ENCODE data around the gene PSPH. TPM values are rescaled to one million over a fixed set of nuclear protein-coding genes. Genes with fewer than 3 reads are reported as not detected.
"Not testable (repeated sequence)": the region's sequence is repeated elsewhere in the genome, so short reads cannot be mapped to it uniquely, and the experiment has no call there.

The PSPH gene
- total RNA-seq, result 1 to 10 TPM; 3.8 to 9.1 (median 7.2) TPM
- polyA plus RNA-seq, result 1 to 10 TPM; 3.3 to 3.8 TPM

- H3K4me1 ChIP-seq, result peaks cover 14 to 38% (median 18%) of the 10 kb centered on the region in 3 donors
- peaks cover 3 to 15% (median 8%) of the 10 kb centered on the region in 3 donors for H3K36me3 ChIP-seq
- no peaks in the 10 kb centered on the region for H3K9me3 ChIP-seq
- intact Hi-C loops (cut with DNase I), result no loop called here
- peak within 1 kb of the TSS; percentile 58 to 97 (median 80) for H3K4me3 ChIP-seq
- WGBS, 2 donors, result 0% methylated on average over 96 to 97 of the region's 97 CpGs
- peak within 1 kb of the TSS; percentile 62 to 91 (median 82) for H3K27ac ChIP-seq
- H3K27me3 ChIP-seq, result no peaks in the 10 kb centered on the region
- no peak for TF ChIP-seq CTCF (IDR thresholded peaks at IDR 0.05)
- FAIRE-seq (no peak), ATAC-seq (peak; percentile 91 to 98 (median 94)), DNase-seq (peak; percentile 96 to 98 (median 97))
These were observed at the start of gene PSPH, which contains the start of gene CCT6A for GRCh38 chr7:56051339-56052191. PSPH (minus strand) TSS chr7:56051444; CDS start chr7:56021212, 30,232 bp downstream. CCT6A (plus strand) TSS chr7:56051765; CDS start chr7:56051849, 84 bp downstream.

GRCh38 chr7:56099653-56100052 is 48.4 kb upstream of the PSPH start:
- intact Hi-C loops (cut with DNase I), result no loop called here
- TF ChIP-seq CTCF (IDR thresholded peaks at IDR 0.05), result no peak
- Histone ChIP-seq H3K27ac (no peak overlapping the region), H3K4me3 (no peak overlapping the region), H3K27me3 (no peaks in the 10 kb centered on the region), H3K9me3 (no peaks in the 10 kb centered on the region), H3K4me1 (peaks cover 0 to 9% (median 4%) of the 10 kb centered on the region in 3 donors), H3K36me3 (peaks cover 0 to 48% (median 8%) of the 10 kb centered on the region in 3 donors)
- WGBS, 2 donors, result 91 to 95% methylated on average over 3 of the region's 3 CpGs
- FAIRE-seq (no peak), ATAC-seq (no peak), DNase-seq (peak in 1 of 6 donors; percentile 7)

- WGBS, 2 donors, result 86 to 88% methylated on average over 8 of the region's 8 CpGs
- peak overlapping the region in 2 of 4 donors; percentile 62 to 71 for H3K27ac ChIP-seq
- ATAC-seq, result peak in 1 of 4 donors; percentile 5
- DNase-seq, result peak in 2 of 6 donors; percentile 6 to 7
- H3K4me3 ChIP-seq; H3K27me3 ChIP-seq; intact Hi-C loops (cut with DNase I); FAIRE-seq; H3K9me3 ChIP-seq; H3K4me1 ChIP-seq: not testable (repeated sequence)
- H3K36me3 ChIP-seq, result peaks cover 0 to 39% (median 3%) of the 10 kb centered on the region in 3 donors
These were observed 47.2 kb upstream of the PSPH start for GRCh38 chr7:56098187-56099008.

GRCh38 chr7:56097700-56098099 is 46.5 kb upstream of the PSPH start:
- peak overlapping the region in 2 of 4 donors; percentile 62 to 71 for H3K27ac ChIP-seq
- no peak for FAIRE-seq
- 28 to 42% methylated on average over 5 of the region's 5 CpGs for WGBS, 2 donors
- DNase-seq, result peak in 5 of 6 donors; percentile 47 to 69 (median 63)
- no peak overlapping the region for H3K4me3 ChIP-seq
- no peaks in the 10 kb centered on the region for H3K27me3 ChIP-seq
- H3K4me1 ChIP-seq, result peaks cover 0 to 9% (median 4%) of the 10 kb centered on the region in 3 donors
- H3K9me3 ChIP-seq, result no peaks in the 10 kb centered on the region
- intact Hi-C loops (cut with DNase I), result no loop called here
- ATAC-seq, result peak; percentile 82 to 89 (median 86)
- H3K36me3 ChIP-seq, result peaks cover 0 to 32% (median 3%) of the 10 kb centered on the region in 3 donors
- no peak for TF ChIP-seq CTCF (IDR thresholded peaks at IDR 0.05)

Measured in pancreas (tissue), 10 donors.